ENCODE data around the gene GAMT. TPM values are rescaled to one million over a fixed set of nuclear protein-coding genes. Genes with fewer than 3 reads are reported as not detected.
A peak's percentile ranks its signal among the peaks of the same experiment; 100 is the strongest.

Gene GAMT
- 10 to 100 TPM; 26.2 to 26.8 TPM for total RNA-seq

GRCh38 chr19:1401138-1401888 is at the start of gene GAMT:
TSS of gene GAMT (minus strand) at chr19:1401542. CDS start at chr19:1401476, 66 bp downstream.
- no peak within 1 kb of the TSS for H3K27ac Mint-ChIP-seq
- H3K4me1 Mint-ChIP-seq (ENCODE audit: low read depth) = peaks cover 17% of the 10 kb centered on the region
- DNase-seq (peak; percentile 61), ATAC-seq (peak; percentile 77)
- no peaks in the 10 kb centered on the region for H3K9me3 Mint-ChIP-seq (ENCODE audit: insufficient read depth)
- ChIA-PET POLR2A (no interaction called here), CTCF (no interaction called here)
- H3K36me3 Mint-ChIP-seq (ENCODE audit: low read depth) = no peaks in the 10 kb centered on the region
- H3K4me3 Mint-ChIP-seq = peak within 1 kb of the TSS; percentile 66
- H3K27me3 Mint-ChIP-seq (ENCODE audit: low read depth) = peaks cover 5% of the 10 kb centered on the region

GRCh38 chr19:1449467-1450442 is 48.4 kb upstream of the GAMT start, which contains the start of gene APC2:
TSS of gene APC2 (plus strand) at chr19:1450121. CDS start at chr19:1453002, 2,881 bp downstream.
- Mint-ChIP-seq H3K27ac (no peak within 1 kb of the TSS), H3K4me1 (ENCODE audit: low read depth) (peaks cover 23% of the 10 kb centered on the region), H3K36me3 (ENCODE audit: low read depth) (peaks cover 3% of the 10 kb centered on the region), H3K27me3 (ENCODE audit: low read depth) (peaks cover 61% of the 10 kb centered on the region), H3K4me3 (no peak within 1 kb of the TSS), H3K9me3 (ENCODE audit: insufficient read depth) (no peaks in the 10 kb centered on the region)
- POLR2A ChIA-PET = interaction anchor here (1.3 kb wide), 1 partner anchor 9 kb away, joined by 4 read pairs; no protein-coding TSS in a partner anchor
- CTCF ChIA-PET = no interaction called here
- peak; percentile 17 for ATAC-seq
- no peak for DNase-seq

GRCh38 chr19:1447944-1448343 is 46.6 kb upstream of the GAMT start:
- H3K27ac Mint-ChIP-seq = no peak overlapping the region
- ATAC-seq (no peak), DNase-seq (no peak)
- H3K9me3 Mint-ChIP-seq (ENCODE audit: insufficient read depth) = no peaks in the 10 kb centered on the region
- CTCF ChIA-PET = no interaction called here
- H3K4me1 Mint-ChIP-seq (ENCODE audit: low read depth) = peaks cover 29% of the 10 kb centered on the region
- POLR2A ChIA-PET = no interaction called here
- H3K4me3 Mint-ChIP-seq = no peak overlapping the region
- H3K27me3 Mint-ChIP-seq (ENCODE audit: low read depth) = peaks cover 53% of the 10 kb centered on the region
- peaks cover 3% of the 10 kb centered on the region for H3K36me3 Mint-ChIP-seq (ENCODE audit: low read depth)

- POLR2A ChIA-PET = interaction anchor here (0.6 kb wide), 1 partner anchor 18 kb away, joined by 3 read pairs; no protein-coding TSS in a partner anchor
- ATAC-seq (no peak), DNase-seq (no peak)
- H3K4me3 Mint-ChIP-seq = no peak overlapping the region
- H3K36me3 Mint-ChIP-seq (ENCODE audit: low read depth) = peaks cover 6% of the 10 kb centered on the region
- H3K4me1 Mint-ChIP-seq (ENCODE audit: low read depth) = peaks cover 32% of the 10 kb centered on the region
- peaks cover 48% of the 10 kb centered on the region for H3K27me3 Mint-ChIP-seq (ENCODE audit: low read depth)
- no peak overlapping the region for H3K27ac Mint-ChIP-seq
- CTCF ChIA-PET = no interaction called here
- H3K9me3 Mint-ChIP-seq (ENCODE audit: insufficient read depth) = no peaks in the 10 kb centered on the region
These were observed 46.2 kb upstream of the GAMT start for GRCh38 chr19:1447504-1447903.

GRCh38 chr19:1446713-1447481 is 45.6 kb upstream of the GAMT start:
- H3K9me3 Mint-ChIP-seq (ENCODE audit: insufficient read depth) = no peaks in the 10 kb centered on the region
- CTCF ChIA-PET = no interaction called here
- no peak for ATAC-seq
- POLR2A ChIA-PET = interaction anchor here (0.6 kb wide), 1 partner anchor 19 kb away, joined by 3 read pairs; no protein-coding TSS in a partner anchor
- no peak overlapping the region for H3K27ac Mint-ChIP-seq
- DNase-seq = peak; percentile 53
- peaks cover 12% of the 10 kb centered on the region for H3K36me3 Mint-ChIP-seq (ENCODE audit: low read depth)
- H3K27me3 Mint-ChIP-seq (ENCODE audit: low read depth) = peaks cover 44% of the 10 kb centered on the region
- H3K4me1 Mint-ChIP-seq (ENCODE audit: low read depth) = peaks cover 34% of the 10 kb centered on the region
- no peak overlapping the region for H3K4me3 Mint-ChIP-seq

GRCh38 chr19:1445932-1446712 is 44.8 kb upstream of the GAMT start:
- Mint-ChIP-seq H3K36me3 (ENCODE audit: low read depth) (peaks cover 19% of the 10 kb centered on the region), H3K4me1 (ENCODE audit: low read depth) (peaks cover 37% of the 10 kb centered on the region), H3K9me3 (ENCODE audit: insufficient read depth) (no peaks in the 10 kb centered on the region), H3K4me3 (no peak overlapping the region), H3K27me3 (ENCODE audit: low read depth) (peaks cover 38% of the 10 kb centered on the region), H3K27ac (no peak overlapping the region)
- CTCF ChIA-PET = interaction anchor here (1.2 to 1.8 kb wide), 3 partner anchors 9 to 25 kb away, joined by 3 to 8 read pairs (median 4); no protein-coding TSS in a partner anchor
- no peak for ATAC-seq
- POLR2A ChIA-PET = no interaction called here
- DNase-seq = no peak

GRCh38 chr19:1445185-1445931 is 44.0 kb upstream of the GAMT start:
- Mint-ChIP-seq H3K27ac (peak overlapping the region; percentile 72), H3K4me3 (peak overlapping the region; percentile 73), H3K9me3 (ENCODE audit: insufficient read depth) (no peaks in the 10 kb centered on the region), H3K27me3 (ENCODE audit: low read depth) (peaks cover 30% of the 10 kb centered on the region), H3K36me3 (ENCODE audit: low read depth) (peaks cover 27% of the 10 kb centered on the region), H3K4me1 (ENCODE audit: low read depth) (peaks cover 40% of the 10 kb centered on the region)
- ChIA-PET POLR2A (interaction anchor here (1.0 to 1.6 kb wide), 2 partner anchors 21 to 176 kb away, joined by 3 to 6 read pairs; partner anchors contain the start of gene CIRBP), CTCF (interaction anchor here (0.8 to 1.8 kb wide), 9 partner anchors 8 to 130 kb away, joined by 3 to 10 read pairs (median 4); partner anchors contain the start of gene REEP6)
- ATAC-seq = peak; percentile 88
- DNase-seq = peak; percentile 84

- Mint-ChIP-seq H3K27me3 (ENCODE audit: low read depth) (peaks cover 6% of the 10 kb centered on the region), H3K4me1 (ENCODE audit: low read depth) (peaks cover 50% of the 10 kb centered on the region), H3K9me3 (ENCODE audit: insufficient read depth) (no peaks in the 10 kb centered on the region), H3K27ac (peak overlapping the region; percentile 16), H3K36me3 (ENCODE audit: low read depth) (peaks cover 45% of the 10 kb centered on the region), H3K4me3 (no peak overlapping the region)
- no peak for ATAC-seq
- CTCF ChIA-PET = no interaction called here
- DNase-seq = no peak
- POLR2A ChIA-PET = interaction anchor here (0.6 to 0.9 kb wide), 2 partner anchors 30 to 167 kb away, joined by 3 read pairs; partner anchors contain the start of gene FAM174C
These were observed 40.5 kb upstream of the GAMT start for GRCh38 chr19:1441677-1442438.

GRCh38 chr19:1441022-1441426 is 39.7 kb upstream of the GAMT start:
- DNase-seq (no peak), ATAC-seq (no peak)
- POLR2A ChIA-PET = interaction anchor here (0.6 to 1.0 kb wide), 2 partner anchors 8 to 30 kb away, joined by 3 to 4 read pairs; no protein-coding TSS in a partner anchor
- peak overlapping the region; percentile 99 for H3K4me3 Mint-ChIP-seq
- no peak overlapping the region for H3K27ac Mint-ChIP-seq
- peaks cover 45% of the 10 kb centered on the region for H3K36me3 Mint-ChIP-seq (ENCODE audit: low read depth)
- H3K9me3 Mint-ChIP-seq (ENCODE audit: insufficient read depth) = no peaks in the 10 kb centered on the region
- peaks cover 48% of the 10 kb centered on the region for H3K4me1 Mint-ChIP-seq (ENCODE audit: low read depth)
- CTCF ChIA-PET = no interaction called here
- H3K27me3 Mint-ChIP-seq (ENCODE audit: low read depth) = peaks cover 3% of the 10 kb centered on the region
